ENCODE data around the gene TAX1BP1. TPM values are rescaled to one million over a fixed set of nuclear protein-coding genes. Genes with fewer than 3 reads are reported as not detected.

Gene TAX1BP1
- total RNA-seq, 1 donor from 2014 or later, result 64.7 TPM

GRCh38 chr7:27763983-27764508, 24.1 kb downstream of the TAX1BP1 start:
- Mint-ChIP-seq H3K27me3 (no peaks in the 10 kb centered on the region), H3K4me1 (no peaks in the 10 kb centered on the region), H3K27ac (no peak overlapping the region), H3K36me3 (ENCODE audit: low read depth) (peaks cover 38% of the 10 kb centered on the region), H3K9me3 (peaks cover 2% of the 10 kb centered on the region), H3K4me3 (no peak overlapping the region)
- no peak for TF ChIP-seq CTCF (IDR thresholded peaks at IDR 0.05)
- ChIA-PET POLR2A (interaction anchor here (0.6 kb wide), 2 partner anchors 24 to 51 kb away, joined by 4 to 6 read pairs; partner anchors contain the start of gene TAX1BP1), CTCF (interaction anchor here (2.0 kb wide), 1 partner anchor 10 kb away, joined by 8 read pairs; no protein-coding TSS in a partner anchor)
- intact Hi-C loops (cut with micrococcal nuclease), result no loop called here
- no peak for ATAC-seq (ENCODE audit: low read depth)
- no peak for DNase-seq

- no peak overlapping the region for H3K4me3 Mint-ChIP-seq
- ChIA-PET POLR2A (no interaction called here), CTCF (interaction anchor here (1.0 to 1.8 kb wide), 3 partner anchors 8 to 20 kb away, joined by 3 to 6 read pairs (median 3); no protein-coding TSS in a partner anchor)
- H3K27me3 Mint-ChIP-seq, result no peaks in the 10 kb centered on the region
- intact Hi-C loops (cut with micrococcal nuclease), result no loop called here
- peaks cover 2% of the 10 kb centered on the region for H3K9me3 Mint-ChIP-seq
- ATAC-seq (ENCODE audit: low read depth) (no peak), DNase-seq (no peak)
- no peak for TF ChIP-seq CTCF (IDR thresholded peaks at IDR 0.05)
- H3K27ac Mint-ChIP-seq, result no peak overlapping the region
- no peaks in the 10 kb centered on the region for H3K4me1 Mint-ChIP-seq
- H3K36me3 Mint-ChIP-seq (ENCODE audit: low read depth), result peaks cover 52% of the 10 kb centered on the region
Measured at GRCh38 chr7:27765841-27766240, 25.9 kb downstream of the TAX1BP1 start.

- H3K27ac Mint-ChIP-seq, result no peak overlapping the region
- H3K4me1 Mint-ChIP-seq, result no peaks in the 10 kb centered on the region
- DNase-seq (no peak), ATAC-seq (ENCODE audit: low read depth) (no peak)
- ChIA-PET CTCF (no interaction called here), POLR2A (no interaction called here)
- H3K27me3 Mint-ChIP-seq, result no peaks in the 10 kb centered on the region
- H3K9me3 Mint-ChIP-seq, result no peaks in the 10 kb centered on the region
- intact Hi-C loops (cut with micrococcal nuclease), result no loop called here
- H3K36me3 Mint-ChIP-seq (ENCODE audit: low read depth), result peaks cover 52% of the 10 kb centered on the region
- H3K4me3 Mint-ChIP-seq, result no peak overlapping the region
- no peak for TF ChIP-seq CTCF (IDR thresholded peaks at IDR 0.05)
Measured at GRCh38 chr7:27767374-27767773, 27.4 kb downstream of the TAX1BP1 start.

GRCh38 chr7:27771111-27771510, 31.1 kb downstream of the TAX1BP1 start:
- no peaks in the 10 kb centered on the region for H3K27me3 Mint-ChIP-seq
- intact Hi-C loops (cut with micrococcal nuclease), result loop anchor here (10.0 kb wide), 1 partner anchor 196 kb away; no protein-coding TSS in a partner anchor
- no peak overlapping the region for H3K4me3 Mint-ChIP-seq
- no peaks in the 10 kb centered on the region for H3K4me1 Mint-ChIP-seq
- H3K27ac Mint-ChIP-seq, result no peak overlapping the region
- DNase-seq, result no peak
- no peak for ATAC-seq (ENCODE audit: low read depth)
- TF ChIP-seq CTCF (IDR thresholded peaks at IDR 0.05), result no peak
- POLR2A ChIA-PET, result no interaction called here
- peaks cover 54% of the 10 kb centered on the region for H3K36me3 Mint-ChIP-seq (ENCODE audit: low read depth)
- CTCF ChIA-PET, result no interaction called here
- H3K9me3 Mint-ChIP-seq, result no peaks in the 10 kb centered on the region

GRCh38 chr7:27774717-27775328, 34.9 kb downstream of the TAX1BP1 start:
- no peak overlapping the region for H3K4me3 Mint-ChIP-seq
- intact Hi-C loops (cut with micrococcal nuclease), result loop anchor here (2.0 to 10.0 kb wide), 2 partner anchors 200 to 578 kb away; no protein-coding TSS in a partner anchor
- ChIA-PET CTCF (interaction anchor here (0.7 to 3.1 kb wide), 14 partner anchors 9 to 579 kb away, joined by 3 to 23 read pairs (median 3); partner anchors contain the start of gene TAX1BP1), POLR2A (no interaction called here)
- DNase-seq, result no peak
- no peak for TF ChIP-seq CTCF (IDR thresholded peaks at IDR 0.05)
- H3K4me1 Mint-ChIP-seq, result no peaks in the 10 kb centered on the region
- H3K9me3 Mint-ChIP-seq, result no peaks in the 10 kb centered on the region
- H3K27me3 Mint-ChIP-seq, result no peaks in the 10 kb centered on the region
- peaks cover 54% of the 10 kb centered on the region for H3K36me3 Mint-ChIP-seq (ENCODE audit: low read depth)
- H3K27ac Mint-ChIP-seq, result no peak overlapping the region
- ATAC-seq (ENCODE audit: low read depth), result no peak
